HG02884 (cell line): Measurements from ENCODE around the gene SERINC4.
"Not testable (repeated sequence)": the region's sequence is repeated elsewhere in the genome, so short reads cannot be mapped to it uniquely, and the experiment has no call there.

Experiments
- ATAC-seq: cut with Tn5 transposase; IDR thresholded peaks from one replicate; pipeline ENCODE4 v1.9.1; 2021; ENCODE audit warnings: mild to moderate bottlenecking, moderate library complexity; ENCODE audit not compliant: unreplicated experiment

The SERINC4 gene

GRCh38 chr15:43763819-43764446, 36.1 kb downstream of the SERINC4 start:
- ATAC-seq, result no peak

DNA sequence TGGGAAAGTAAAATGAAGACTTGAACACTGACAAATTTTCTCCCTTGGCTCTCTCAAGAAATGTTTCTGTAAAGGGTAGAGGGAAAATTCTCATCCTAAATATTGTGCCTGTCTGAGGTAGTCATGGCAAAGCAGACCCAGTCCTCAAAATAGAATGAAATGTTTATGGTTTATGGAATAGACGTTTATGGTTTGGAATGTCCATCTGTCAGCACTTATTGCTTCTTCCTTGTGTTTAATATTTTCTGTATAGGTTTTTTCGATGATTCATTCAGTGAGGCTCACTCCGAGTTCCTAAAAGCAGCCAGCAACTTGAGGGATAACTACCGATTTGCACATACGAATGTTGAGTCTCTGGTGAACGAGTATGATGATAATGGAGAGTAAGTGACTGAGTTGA, 37.2 kb downstream of the SERINC4 start:
- no peak for ATAC-seq

GRCh38 chr15:43751885-43752284, 48.1 kb downstream of the SERINC4 start:
- ATAC-seq, result no peak

- ATAC-seq, result no peak
These were observed 50.2 kb downstream of the SERINC4 start for GRCh38 chr15:43749690-43750345.

DNA sequence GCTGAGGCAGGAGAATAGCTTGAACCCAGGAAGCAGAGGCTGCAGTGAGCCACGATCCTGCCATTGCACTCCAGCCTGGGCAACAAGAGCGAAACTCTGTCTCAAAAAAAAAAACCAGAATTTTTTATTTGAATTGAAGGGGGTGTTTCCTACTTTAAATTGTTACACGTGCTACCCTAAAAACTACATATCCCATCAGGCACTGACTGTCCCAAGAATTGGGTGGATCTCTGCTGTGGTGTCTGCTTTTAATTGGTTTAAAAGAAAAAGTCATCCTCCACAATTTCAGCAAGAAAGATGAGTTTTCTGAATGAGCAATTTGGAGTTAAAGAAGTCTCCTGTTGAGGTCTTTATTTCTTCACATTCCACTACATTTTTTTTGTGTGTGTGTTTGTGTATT, 51.6 kb downstream of the SERINC4 start:
- no peak for ATAC-seq

DNA sequence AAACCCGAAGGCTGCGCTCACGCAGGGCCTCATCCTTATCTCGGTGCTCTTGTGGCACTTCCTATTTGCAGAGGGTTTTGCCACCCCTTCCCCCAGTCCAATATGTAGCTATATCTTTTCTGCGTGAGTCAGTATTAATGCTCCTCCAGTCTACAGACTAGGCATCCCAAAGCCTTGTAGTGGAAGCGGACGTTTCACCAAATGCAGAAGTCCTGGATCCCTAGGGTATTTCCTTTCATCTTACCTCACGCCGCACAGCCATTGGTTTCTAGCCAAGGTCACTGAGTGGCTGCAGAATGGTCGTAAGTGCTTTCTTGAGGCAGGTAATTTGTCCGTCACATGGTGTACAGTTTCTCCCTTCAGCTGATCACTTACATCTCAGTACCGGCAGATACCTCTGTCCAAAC, 53.1 kb downstream of the SERINC4 start:
- ATAC-seq, result not testable (repeated sequence)

GRCh38 chr15:43746245-43746902, 53.6 kb downstream of the SERINC4 start, which contains the start of gene PDIA3:
Gene PDIA3, plus strand, starts transcription at chr15:43746438. Its CDS starts 102 bp downstream, at chr15:43746540.
- ATAC-seq, result peak; percentile 61
